MCF 10A (cell line): Measurements from ENCODE around the gene BACH2. TPM values are rescaled to one million over a fixed set of nuclear protein-coding genes. Genes with fewer than 3 reads are reported as not detected.

Experiments
- BruUV-seq: library from RNA; stranded (reverse); fragments of 400-500 nt; replicated peaks from 2 replicates; lab custom pipeline; 2021; lab: Mats Ljungman, UMichigan
- CTCF ChIA-PET: fragments of 300-600 bp; sonication (Branson Sonifier 250); formaldehyde crosslinking; extraction: SDS; loops from one replicate; lab custom pipeline; 2021; ENCODE audit warnings: antibody characterized with exemption, inconsistent platforms; lab: Yijun Ruan, JAX
- POLR2A ChIA-PET: fragments of 300-600, 350-650 bp; sonication (Branson Sonifier 250); formaldehyde crosslinking; extraction: SDS; loops from one replicate; lab custom pipeline; 2020; ENCODE audit warnings: antibody characterized with exemption, inconsistent platforms; lab: Yijun Ruan, JAX
- DNase-seq: peaks from one replicate; pipeline ENCODE4 v3.0.0-alpha.2; 2018; ENCODE audit not compliant: unreplicated experiment
- H3K27ac Mint-ChIP-seq: one replicate; pipeline ENCODE4 v1.8.0; 2022; ENCODE audit warnings: mild to moderate bottlenecking, low read depth, mixed read lengths; ENCODE audit not compliant: unreplicated experiment
- H3K27me3 Mint-ChIP-seq: one replicate; pipeline ENCODE4 v1.8.0; 2022; ENCODE audit warnings: mixed read lengths; ENCODE audit not compliant: insufficient read depth, unreplicated experiment
- H3K36me3 Mint-ChIP-seq: one replicate; pipeline ENCODE4 v1.8.0; 2022; ENCODE audit warnings: mild to moderate bottlenecking, moderate library complexity, mixed read lengths; ENCODE audit not compliant: insufficient read depth, unreplicated experiment
- H3K4me1 Mint-ChIP-seq: one replicate; pipeline ENCODE4 v1.8.0; 2022; ENCODE audit warnings: mixed read lengths; ENCODE audit not compliant: insufficient read depth, unreplicated experiment
- H3K4me3 Mint-ChIP-seq: one replicate; pipeline ENCODE4 v1.8.0; 2022; ENCODE audit warnings: mild to moderate bottlenecking, moderate library complexity, mixed read lengths; ENCODE audit not compliant: unreplicated experiment
- H3K9me3 Mint-ChIP-seq: one replicate; pipeline ENCODE4 v1.8.0; 2022; ENCODE audit warnings: mixed read lengths; ENCODE audit not compliant: unreplicated experiment
- CTCF ChIP-seq: fragments of 200-600 bp; IDR thresholded peaks from one replicate; pipeline ENCODE4 v1.8.0; 2022; ENCODE audit warnings: antibody characterized with exemption, mild to moderate bottlenecking; ENCODE audit not compliant: unreplicated experiment
- intact Hi-C: fragments of 100-400 bp; cut with micrococcal nuclease; formaldehyde crosslinking; loops from 2 replicates; pipeline ENCODE4 v1.14.1; 2022
- total RNA-seq: library from RNA; stranded (reverse); gene quantifications from 2 replicates; pipeline ENCODE4 v1.2.3, GENCODE V29; 2022

BACH2 gene
- total RNA-seq, 1 experiment from 2014 or later = 9.9 TPM

- CTCF ChIA-PET = interaction anchor here (0.6 to 1.6 kb wide), 4 partner anchors 18 to 501 kb away, joined by 3 to 8 read pairs (median 3); no protein-coding TSS in a partner anchor
- Mint-ChIP-seq H3K36me3 (no peaks in the 10 kb centered on the region), H3K4me1 (no peaks in the 10 kb centered on the region), H3K27ac (no peak overlapping the region), H3K27me3 (no peaks in the 10 kb centered on the region), H3K9me3 (no peaks in the 10 kb centered on the region), H3K4me3 (no peak overlapping the region)
- intact Hi-C loops = no loop called here
- no TSS peak for BruUV-seq
- no peak for TF ChIP-seq CTCF
- no peak for DNase-seq
- POLR2A ChIA-PET = no interaction called here
Observed at GRCh38 chr6:89977808-89978748, 318.6 kb downstream of the BACH2 start.

GRCh38 chr6:89976694-89977020 is 320.0 kb downstream of the BACH2 start:
- H3K27ac Mint-ChIP-seq = no peak overlapping the region
- BruUV-seq = no TSS peak
- ChIA-PET POLR2A (no interaction called here), CTCF (interaction anchor here (0.8 to 4.9 kb wide), 3 partner anchors 417 to 502 kb away, joined by 4 to 17 read pairs (median 6); no protein-coding TSS in a partner anchor)
- no peaks in the 10 kb centered on the region for H3K27me3 Mint-ChIP-seq
- no peaks in the 10 kb centered on the region for H3K9me3 Mint-ChIP-seq
- no peaks in the 10 kb centered on the region for H3K36me3 Mint-ChIP-seq
- intact Hi-C loops = no loop called here
- no peak for TF ChIP-seq CTCF
- no peak overlapping the region for H3K4me3 Mint-ChIP-seq
- no peak for DNase-seq
- no peaks in the 10 kb centered on the region for H3K4me1 Mint-ChIP-seq

GRCh38 chr6:89975991-89976693 is 320.5 kb downstream of the BACH2 start:
- H3K4me3 Mint-ChIP-seq = no peak overlapping the region
- DNase-seq = no peak
- ChIA-PET POLR2A (interaction anchor here (0.7 to 0.9 kb wide), 2 partner anchors 12 to 237 kb away, joined by 3 read pairs; no protein-coding TSS in a partner anchor), CTCF (interaction anchor here (0.9 to 4.9 kb wide), 4 partner anchors 33 to 503 kb away, joined by 3 to 17 read pairs (median 8); no protein-coding TSS in a partner anchor)
- H3K27ac Mint-ChIP-seq = no peak overlapping the region
- intact Hi-C loops = no loop called here
- H3K27me3 Mint-ChIP-seq = no peaks in the 10 kb centered on the region
- no peak for TF ChIP-seq CTCF
- no TSS peak for BruUV-seq
- no peaks in the 10 kb centered on the region for H3K36me3 Mint-ChIP-seq
- H3K9me3 Mint-ChIP-seq = no peaks in the 10 kb centered on the region
- no peaks in the 10 kb centered on the region for H3K4me1 Mint-ChIP-seq

- no peak for DNase-seq
- Mint-ChIP-seq H3K36me3 (no peaks in the 10 kb centered on the region), H3K27ac (no peak overlapping the region), H3K4me3 (no peak overlapping the region), H3K27me3 (no peaks in the 10 kb centered on the region), H3K9me3 (no peaks in the 10 kb centered on the region), H3K4me1 (no peaks in the 10 kb centered on the region)
- ChIA-PET POLR2A (interaction anchor here (0.5 to 0.9 kb wide), 3 partner anchors 13 to 287 kb away, joined by 3 to 4 read pairs (median 3); no protein-coding TSS in a partner anchor), CTCF (interaction anchor here (0.9 to 5.9 kb wide), 5 partner anchors 34 to 504 kb away, joined by 3 to 61 read pairs (median 10); no protein-coding TSS in a partner anchor)
- intact Hi-C loops = no loop called here
- TF ChIP-seq CTCF = no peak
- BruUV-seq = no TSS peak
Observed at GRCh38 chr6:89975366-89975765, 321.3 kb downstream of the BACH2 start.
